DMS114 treated with DMSO at 0.1 percent for 48 hours (cell line): ENCODE data around the gene RELN.
A peak's percentile ranks its signal among the peaks of the same experiment; 100 is the strongest.

Experiments
- DNase-seq: peaks from one replicate; lab custom pipeline; 2025; ENCODE audit not compliant: unreplicated experiment; lab: John Stamatoyannopoulos, UW

The RELN gene

GRCh38 chr7:103577059-103577458 lies 412.4 kb downstream of the RELN start:
- DNase-seq, result no peak

- no peak for DNase-seq
Measured at GRCh38 chr7:103576641-103577040, 412.8 kb downstream of the RELN start.

GRCh38 chr7:103574576-103574975 lies 414.9 kb downstream of the RELN start:
- no peak for DNase-seq

- peak; percentile 32 for DNase-seq
Measured at GRCh38 chr7:103573479-103574058, 415.9 kb downstream of the RELN start.

- DNase-seq, result no peak
Measured at GRCh38 chr7:103571586-103571985, 417.9 kb downstream of the RELN start.

- DNase-seq, result no peak
Measured at GRCh38 chr7:103569621-103570305, 419.7 kb downstream of the RELN start.

GRCh38 chr7:103564416-103564815 lies 425.0 kb downstream of the RELN start:
- no peak for DNase-seq

GRCh38 chr7:103560136-103560535 lies 429.3 kb downstream of the RELN start:
- no peak for DNase-seq

GRCh38 chr7:103551016-103551415 lies 438.4 kb downstream of the RELN start:
- DNase-seq, result no peak

GRCh38 chr7:103549786-103550185 lies 439.7 kb downstream of the RELN start:
- no peak for DNase-seq

GRCh38 chr7:103547451-103548284 lies 441.8 kb downstream of the RELN start:
- no peak for DNase-seq

GRCh38 chr7:103542470-103542869 lies 447.0 kb downstream of the RELN start:
- no peak for DNase-seq

- DNase-seq, result no peak
Measured at GRCh38 chr7:103541947-103542346, 447.5 kb downstream of the RELN start.

GRCh38 chr7:103541026-103541425 lies 448.4 kb downstream of the RELN start:
- no peak for DNase-seq

- no peak for DNase-seq
Measured at GRCh38 chr7:103540338-103540737, 449.1 kb downstream of the RELN start.

GRCh38 chr7:103539875-103540274 lies 449.6 kb downstream of the RELN start:
- no peak for DNase-seq

GRCh38 chr7:103538964-103539709 lies 450.3 kb downstream of the RELN start:
- DNase-seq, result no peak

GRCh38 chr7:103533761-103534160 lies 455.7 kb downstream of the RELN start:
- no peak for DNase-seq

GRCh38 chr7:103532955-103533354 lies 456.5 kb downstream of the RELN start:
- DNase-seq, result no peak

- no peak for DNase-seq
Measured at GRCh38 chr7:103528152-103528551, 461.3 kb downstream of the RELN start.

GRCh38 chr7:103525937-103526336 lies 463.5 kb downstream of the RELN start:
- DNase-seq, result no peak
